Measurements from ENCODE around the gene DLL3.

Gene DLL3

DNA sequence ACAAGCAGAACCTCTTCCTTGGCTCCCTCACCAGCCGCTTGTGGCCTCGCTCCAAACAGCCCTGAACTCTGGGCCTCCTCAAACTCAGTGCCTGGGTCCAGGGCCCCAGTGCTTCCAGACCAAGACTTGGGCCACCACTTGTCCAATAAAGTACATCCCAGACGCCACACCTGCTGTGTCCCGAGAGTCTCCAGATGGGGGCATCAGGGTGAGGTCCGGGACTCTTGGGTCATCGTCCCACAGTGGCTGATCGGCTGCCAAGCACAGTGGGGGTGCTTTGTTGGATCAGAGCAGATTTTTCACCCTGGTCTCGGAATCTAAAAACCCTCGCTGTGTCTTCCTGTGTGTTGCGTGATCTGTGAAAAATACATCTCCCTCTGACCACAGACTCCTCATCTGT, 9.0 kb upstream of the DLL3 start:
- DNase-seq: no peak

DNA sequence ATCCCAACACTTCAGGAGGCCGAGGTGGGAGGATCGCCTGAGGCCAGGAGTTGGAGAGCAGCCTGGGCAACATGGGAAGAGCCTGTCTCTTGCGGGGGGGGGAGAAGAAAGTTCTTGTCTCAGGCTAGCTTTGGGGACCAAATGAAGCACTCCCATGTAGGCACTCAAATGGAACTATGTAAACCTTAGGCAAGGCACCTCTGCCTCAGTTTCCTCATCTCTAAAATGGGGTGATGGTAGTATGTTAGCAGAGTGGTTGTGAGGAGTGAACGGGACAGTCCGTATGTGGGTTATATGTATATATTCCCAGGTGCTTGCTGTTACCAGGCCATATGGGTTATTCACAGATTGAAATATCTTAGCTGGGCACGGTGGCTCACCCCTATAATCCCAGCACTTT, 6.5 kb upstream of the DLL3 start:
- no peak for DNase-seq

DNA sequence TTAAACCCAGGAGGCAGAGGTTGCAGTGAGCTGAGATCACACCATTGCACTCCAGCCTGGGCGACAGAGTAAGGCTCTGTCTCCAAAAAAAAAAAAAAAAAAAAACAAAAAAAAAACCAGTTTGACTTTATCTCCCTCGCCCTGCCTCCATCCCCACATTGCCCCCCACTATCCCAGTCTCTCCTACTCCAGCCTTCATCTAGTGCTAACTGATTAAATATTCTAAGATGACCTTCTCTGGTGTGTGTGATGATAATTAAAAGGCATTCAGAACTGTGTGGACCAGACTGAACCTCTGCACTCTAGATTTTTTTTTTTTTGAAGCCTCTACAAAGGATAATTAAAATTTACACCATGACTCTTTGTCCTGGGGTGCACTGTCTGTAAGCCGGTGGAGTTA, 6.0 kb upstream of the DLL3 start:
- no peak for DNase-seq

DNA sequence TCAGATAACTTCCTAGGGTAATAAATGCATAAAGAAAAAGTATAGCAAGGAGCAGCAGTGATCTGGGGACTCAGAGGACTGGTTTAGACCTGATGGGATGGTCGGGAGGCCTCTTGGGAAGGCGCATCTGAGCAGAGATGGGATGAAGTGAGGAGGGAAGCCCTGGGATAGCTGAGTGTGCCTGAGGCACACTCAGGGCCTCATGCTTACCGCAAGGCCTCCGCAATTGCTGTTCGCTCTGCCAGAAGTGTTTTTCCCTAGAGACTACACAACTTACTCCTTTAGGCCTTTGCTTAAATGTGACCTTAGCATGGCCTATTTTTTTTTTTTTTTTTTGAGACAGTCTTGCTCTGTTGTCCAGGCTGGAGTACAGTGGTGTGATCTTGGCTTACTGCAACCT, 4.1 kb upstream of the DLL3 start:
- DNase-seq: no peak

DNA sequence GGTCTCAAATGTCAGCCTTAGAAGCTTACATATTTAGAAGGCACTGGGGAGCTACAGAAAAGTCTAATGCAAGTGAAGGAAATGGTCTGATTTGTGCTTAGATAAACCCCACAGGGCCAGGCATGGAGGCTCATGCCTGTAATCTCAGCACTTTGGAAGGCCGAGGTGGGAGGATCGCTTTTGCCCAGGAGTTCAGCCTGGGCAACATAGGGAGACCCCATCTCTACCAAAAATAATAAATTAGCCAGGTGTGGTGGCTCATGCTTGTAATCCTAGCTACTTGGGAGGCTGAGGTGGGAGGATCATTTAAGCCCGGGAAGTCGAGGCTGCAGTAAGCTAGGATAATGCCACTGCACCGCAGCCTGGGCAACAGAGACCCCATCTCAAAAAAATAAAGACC, 2.7 kb upstream of the DLL3 start:
- no peak for DNase-seq

DNA sequence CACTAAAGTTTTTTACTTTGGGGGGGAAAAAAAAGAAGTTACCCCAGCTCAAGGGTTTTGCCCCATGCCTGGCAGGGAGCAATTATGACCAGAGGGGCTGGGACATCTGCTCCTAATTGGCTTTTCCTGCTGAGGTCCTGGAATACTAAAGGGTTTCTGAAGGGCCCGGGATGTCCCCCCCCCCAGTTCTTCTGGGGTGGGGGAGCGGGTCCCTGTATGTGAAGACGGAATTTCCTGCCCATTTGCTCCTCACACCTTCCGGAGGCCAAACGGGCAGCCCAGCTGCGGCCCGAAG, 1.1 kb upstream of the DLL3 start:
- DNase-seq: no peak

DNA sequence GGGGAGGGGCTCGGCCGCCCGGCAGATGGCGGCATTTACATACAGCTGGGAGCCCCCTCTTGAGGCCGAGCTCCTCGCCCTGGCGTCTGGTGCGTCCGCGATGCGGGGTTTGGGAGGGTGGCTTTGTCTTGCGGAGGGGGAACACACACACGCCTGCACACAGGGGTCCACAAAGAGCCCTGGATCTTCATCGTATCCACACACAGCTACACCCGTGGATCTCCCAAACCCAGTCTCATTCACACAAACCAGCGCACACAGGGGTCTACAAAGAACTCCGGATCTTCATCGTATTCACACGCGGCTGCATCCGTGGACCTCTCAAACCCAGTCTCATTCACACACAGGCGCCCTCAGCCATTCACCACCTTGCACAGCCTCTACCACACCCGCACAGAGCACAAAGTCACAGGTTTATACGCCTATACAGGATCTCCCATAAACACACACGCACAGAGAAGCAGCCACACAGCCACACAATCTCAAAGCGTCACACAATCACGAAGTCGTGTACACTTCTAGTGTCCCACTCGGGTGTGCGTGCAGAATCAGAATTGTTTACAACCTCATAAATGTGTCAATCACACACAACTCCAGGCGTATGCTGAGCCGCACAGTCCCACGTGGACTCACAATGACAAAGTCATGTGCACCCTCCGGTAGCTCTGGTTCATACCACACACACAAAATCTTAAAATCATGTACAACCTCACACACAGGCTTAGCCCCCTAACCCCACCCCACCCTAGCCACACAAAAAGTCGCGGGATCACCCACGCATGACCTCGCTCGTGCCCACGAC, 550 bp upstream of the DLL3 start:
- peak; percentile 79 for DNase-seq

DNA sequence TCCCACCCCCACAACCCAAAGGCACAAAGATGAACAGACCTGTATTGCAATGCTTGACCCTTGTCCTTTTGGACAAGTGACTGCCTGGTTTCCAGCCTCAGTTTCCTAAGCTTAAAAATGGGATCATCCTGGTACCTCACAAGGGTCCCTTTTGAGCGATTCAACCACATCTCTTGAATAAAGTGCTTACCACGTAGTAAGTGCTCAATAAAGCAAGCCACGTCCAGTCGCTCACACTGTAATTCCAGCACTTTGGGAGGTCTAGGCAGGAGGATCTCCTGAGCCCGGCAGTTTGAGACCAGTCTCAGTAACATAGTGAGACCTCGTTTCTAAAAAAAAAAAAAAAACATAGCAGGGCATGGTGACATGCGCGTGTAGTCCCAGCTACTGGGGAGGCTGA, 1.2 kb downstream of the DLL3 start:
- DNase-seq: no peak

DNA sequence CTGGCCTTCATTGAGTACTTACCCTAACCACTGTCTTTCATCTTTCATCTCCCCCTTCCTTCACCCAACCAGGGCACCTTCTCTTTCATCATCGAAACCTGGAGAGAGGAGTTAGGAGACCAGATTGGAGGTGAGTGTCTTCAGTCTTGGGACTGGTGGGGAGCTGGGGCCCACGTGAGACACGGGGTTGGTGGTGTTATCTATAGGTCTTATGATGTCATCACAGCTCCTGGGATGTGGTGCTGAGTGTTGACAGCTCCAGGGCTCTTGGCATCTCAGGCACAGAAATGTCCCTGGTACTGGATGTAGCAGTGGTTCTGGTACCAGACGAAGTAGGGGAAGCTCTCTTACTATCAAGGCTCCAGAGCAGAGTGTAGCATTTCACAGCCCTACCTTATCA, 1.8 kb downstream of the DLL3 start:
- peak; percentile 24 for DNase-seq

DNA sequence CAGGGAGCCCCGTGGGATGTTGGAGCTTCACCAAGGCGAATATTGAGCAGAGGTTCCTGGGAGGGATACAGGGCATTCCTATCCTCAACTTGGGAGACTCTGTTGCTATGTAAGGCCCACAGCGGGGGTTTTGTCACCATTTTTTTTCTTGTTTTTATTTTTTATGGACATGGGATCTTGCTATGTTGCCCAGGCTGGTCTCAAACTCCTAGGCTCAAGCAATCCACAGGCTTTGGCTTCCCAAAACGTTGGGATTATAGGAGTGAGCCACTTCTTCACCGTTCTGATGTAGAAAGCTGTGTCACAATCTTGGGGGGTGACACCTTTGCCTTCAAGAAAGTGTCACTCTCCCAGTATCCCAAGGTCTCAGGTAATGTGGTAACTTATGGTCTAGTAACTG, 2.6 kb downstream of the DLL3 start:
- DNase-seq: no peak

DNA sequence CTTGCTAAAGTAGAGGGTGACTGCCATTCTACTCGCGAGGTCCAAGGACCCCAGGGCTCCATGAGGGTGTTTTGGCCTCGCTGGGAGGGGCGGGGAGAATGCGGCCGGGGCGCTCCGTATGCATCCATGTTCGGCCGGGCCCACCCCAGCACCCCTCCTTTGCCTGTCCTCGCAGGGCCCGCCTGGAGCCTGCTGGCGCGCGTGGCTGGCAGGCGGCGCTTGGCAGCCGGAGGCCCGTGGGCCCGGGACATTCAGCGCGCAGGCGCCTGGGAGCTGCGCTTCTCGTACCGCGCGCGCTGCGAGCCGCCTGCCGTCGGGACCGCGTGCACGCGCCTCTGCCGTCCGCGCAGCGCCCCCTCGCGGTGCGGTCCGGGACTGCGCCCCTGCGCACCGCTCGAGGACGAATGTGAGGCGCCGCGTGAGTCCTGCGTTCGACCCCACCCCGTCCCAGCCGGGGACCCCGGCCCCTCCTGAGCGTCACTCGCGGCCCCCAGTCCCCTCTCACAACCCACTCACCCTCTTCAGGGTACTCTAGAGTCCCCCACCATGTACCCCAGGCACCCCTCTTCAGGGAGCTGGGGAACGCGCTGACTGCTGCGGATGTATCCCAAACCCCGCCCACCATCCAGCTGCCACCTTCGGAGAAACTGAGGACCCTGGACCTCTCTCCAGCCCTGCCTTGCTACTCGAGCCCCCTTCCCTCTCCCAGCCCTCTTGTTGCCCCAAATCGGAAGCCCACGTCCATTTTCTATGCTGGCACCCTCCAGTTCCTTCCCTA, 4.1 kb downstream of the DLL3 start:
- peak; percentile 90 for DNase-seq

DNA sequence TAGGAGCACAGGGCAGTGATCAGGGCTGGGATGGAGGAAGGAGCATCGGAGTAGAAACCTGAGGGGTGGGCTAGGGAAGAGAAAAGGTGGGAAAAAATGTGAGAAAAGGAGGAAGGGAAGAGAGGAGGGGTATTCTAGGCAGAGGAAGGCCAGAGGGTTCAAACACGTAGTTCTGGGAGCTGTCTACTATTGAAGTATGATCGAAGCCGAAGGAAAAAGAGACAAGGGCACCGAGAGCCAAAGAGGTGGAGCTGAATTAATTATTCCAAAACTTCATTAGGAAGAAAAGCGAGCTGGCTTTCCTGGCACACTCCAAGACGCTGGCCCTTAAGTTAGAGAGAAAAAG, 7.8 kb downstream of the DLL3 start:
- no peak for DNase-seq

DNA sequence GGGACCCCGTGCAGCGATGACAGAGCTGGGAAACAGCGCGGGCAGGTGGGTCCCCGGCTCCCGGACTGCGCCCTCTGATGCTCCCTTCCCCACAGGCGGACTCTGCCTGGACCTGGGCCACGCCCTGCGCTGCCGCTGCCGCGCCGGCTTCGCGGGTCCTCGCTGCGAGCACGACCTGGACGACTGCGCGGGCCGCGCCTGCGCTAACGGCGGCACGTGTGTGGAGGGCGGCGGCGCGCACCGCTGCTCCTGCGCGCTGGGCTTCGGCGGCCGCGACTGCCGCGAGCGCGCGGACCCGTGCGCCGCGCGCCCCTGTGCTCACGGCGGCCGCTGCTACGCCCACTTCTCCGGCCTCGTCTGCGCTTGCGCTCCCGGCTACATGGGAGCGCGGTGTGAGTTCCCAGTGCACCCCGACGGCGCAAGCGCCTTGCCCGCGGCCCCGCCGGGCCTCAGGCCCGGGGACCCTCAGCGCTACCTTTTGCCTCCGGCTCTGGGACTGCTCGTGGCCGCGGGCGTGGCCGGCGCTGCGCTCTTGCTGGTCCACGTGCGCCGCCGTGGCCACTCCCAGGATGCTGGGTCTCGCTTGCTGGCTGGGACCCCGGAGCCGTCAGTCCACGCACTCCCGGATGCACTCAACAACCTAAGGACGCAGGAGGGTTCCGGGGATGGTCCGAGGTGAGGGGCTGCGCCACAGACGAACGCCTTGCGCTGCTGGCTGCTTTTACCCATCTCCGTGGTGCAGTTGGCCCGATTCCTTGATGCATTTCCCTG, 8.4 kb downstream of the DLL3 start:
- no peak for DNase-seq

DNA sequence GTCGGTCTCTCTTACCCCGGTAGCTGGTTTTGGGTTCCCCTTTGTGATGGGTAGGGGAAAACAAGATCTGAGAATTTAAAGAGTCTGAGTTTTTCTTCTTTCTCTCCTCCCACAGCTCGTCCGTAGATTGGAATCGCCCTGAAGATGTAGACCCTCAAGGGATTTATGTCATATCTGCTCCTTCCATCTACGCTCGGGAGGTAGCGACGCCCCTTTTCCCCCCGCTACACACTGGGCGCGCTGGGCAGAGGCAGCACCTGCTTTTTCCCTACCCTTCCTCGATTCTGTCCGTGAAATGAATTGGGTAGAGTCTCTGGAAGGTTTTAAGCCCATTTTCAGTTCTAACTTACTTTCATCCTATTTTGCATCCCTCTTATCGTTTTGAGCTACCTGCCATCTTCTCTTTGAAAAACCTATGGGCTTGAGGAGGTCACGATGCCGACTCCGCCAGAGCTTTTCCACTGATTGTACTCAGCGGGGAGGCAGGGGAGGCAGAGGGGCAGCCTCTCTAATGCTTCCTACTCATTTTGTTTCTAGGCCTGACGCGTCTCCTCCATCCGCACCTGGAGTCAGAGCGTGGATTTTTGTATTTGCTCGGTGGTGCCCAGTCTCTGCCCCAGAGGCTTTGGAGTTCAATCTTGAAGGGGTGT, 9.1 kb downstream of the DLL3 start:
- no peak for DNase-seq

DNA sequence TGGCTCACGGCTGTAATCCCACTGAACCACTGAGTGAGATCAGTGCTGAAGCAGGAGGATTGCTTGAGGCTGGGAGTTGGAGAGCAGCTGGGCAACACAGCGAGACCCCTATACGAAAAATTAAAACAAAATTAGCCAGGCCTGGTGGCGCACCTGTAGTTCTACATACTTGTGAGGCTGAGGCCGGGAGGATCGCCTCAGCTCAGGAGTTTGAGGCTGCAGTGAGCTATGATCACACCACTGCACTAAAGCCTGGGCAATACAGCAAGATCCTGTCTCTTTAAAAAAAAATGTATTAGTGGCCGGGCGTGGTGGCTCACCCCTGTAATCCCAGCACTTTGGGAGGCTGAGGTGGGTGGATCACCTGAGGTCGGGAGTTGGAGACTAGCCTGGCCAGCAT, 9.9 kb downstream of the DLL3 start:
- DNase-seq: no peak

DNA sequence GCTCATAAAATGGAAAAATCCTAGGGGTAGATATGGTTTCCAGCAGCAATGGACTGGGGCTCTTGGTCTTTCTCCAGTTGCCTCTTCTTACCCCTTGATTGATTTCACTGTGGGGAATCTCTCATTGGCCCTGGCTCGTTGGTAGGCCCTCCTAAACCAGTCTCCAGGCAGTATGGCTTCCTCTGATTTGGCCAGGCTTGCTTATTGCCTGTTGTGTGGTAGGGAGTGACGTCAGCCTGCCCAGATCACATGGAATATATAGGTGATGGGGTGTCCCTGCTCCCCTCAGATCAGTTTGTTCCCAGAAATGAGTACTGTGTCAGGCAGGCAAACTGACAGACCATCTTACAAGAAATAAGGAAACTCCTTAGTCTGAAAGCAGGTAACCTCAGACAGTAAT, 10.5 kb downstream of the DLL3 start:
- DNase-seq: no peak

DNA sequence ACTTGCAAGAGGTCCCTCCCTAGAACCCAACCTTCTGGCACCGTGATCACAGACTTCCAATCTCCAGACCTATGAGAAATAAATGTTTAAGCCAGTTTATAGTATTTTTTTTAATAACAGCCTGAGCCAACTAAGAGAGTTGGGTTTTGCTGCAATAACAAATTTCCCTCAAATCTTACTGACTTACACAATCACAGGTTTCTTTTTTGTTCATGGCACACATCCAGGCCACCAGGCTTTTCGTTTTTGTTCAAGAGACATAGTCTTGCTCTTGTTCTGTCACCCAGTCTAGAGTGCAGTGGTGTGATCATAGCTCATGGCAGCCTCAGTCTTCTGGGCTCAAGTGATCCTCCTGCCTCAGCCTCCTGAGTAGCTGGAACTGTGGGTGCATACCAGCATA, 14.2 kb downstream of the DLL3 start:
- peak; percentile 12 for DNase-seq

DNA sequence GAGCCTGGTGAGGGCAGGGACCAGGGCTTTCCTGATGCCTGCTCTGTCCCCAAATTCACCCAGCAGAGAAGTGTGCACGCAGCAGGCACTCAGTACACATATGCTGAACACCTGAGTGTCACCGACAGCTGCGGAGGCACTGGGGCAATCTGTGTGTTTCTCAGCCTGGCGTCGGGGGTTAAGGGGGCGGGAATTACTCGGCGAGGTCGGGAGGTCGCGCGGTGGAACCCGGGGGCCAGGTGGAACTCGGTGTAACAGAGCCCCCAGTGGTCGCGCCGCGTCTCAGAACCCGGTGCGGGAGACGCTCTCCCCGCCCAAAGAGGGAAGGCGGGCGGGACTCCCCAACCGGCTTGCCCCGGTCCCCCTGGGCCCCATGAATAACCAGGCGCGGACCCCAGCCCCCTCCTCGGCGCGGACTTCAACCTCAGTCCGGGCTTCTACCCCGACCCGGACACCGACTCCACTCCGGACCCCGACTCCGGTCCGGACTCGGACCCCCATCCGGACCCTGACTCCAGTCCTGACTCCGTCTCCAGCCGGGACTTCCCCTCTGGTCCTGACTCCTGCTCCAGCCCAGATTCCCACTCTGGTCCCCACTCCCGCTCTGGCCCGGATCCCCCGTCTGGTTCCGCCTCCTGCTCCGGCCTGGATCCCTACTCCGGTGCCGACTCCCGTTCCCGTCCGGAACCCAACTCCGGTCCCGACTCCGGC, 16.2 kb downstream of the DLL3 start, which contains the start of gene SELENOV:
TSS of gene SELENOV (plus strand) at position 300 of the 711 bp plus-strand sequence. CDS start at position 374, 74 bp downstream.
- DNase-seq: no peak

DNA sequence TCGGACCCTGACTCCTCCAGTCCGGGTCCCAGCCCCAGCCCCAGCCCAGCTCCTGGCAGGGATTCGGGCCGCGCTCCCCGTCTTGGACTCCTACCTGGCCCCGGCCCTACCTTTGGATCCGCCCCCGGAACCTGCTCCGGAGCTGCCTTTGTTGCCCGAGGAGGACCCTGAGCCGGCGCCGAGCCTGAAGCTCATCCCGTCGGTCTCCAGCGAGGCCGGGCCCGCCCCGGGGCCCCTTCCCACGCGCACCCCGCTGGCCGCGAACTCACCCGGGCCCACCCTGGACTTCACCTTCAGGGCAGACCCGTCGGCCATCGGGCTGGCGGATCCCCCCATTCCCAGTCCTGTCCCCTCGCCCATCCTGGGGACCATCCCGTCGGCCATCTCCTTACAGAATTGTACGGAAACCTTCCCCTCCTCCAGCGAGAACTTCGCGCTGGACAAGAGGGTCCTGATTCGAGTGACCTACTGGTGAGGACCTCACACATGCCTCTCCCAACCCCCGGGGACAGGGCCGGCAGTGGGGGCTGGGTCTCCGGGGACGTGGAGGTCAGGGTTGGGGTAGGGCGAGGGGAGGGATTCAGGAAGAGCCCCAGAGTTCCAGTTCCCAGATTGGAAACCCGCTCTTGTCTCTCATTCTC, 16.9 kb downstream of the DLL3 start:
- DNase-seq: no peak

DNA sequence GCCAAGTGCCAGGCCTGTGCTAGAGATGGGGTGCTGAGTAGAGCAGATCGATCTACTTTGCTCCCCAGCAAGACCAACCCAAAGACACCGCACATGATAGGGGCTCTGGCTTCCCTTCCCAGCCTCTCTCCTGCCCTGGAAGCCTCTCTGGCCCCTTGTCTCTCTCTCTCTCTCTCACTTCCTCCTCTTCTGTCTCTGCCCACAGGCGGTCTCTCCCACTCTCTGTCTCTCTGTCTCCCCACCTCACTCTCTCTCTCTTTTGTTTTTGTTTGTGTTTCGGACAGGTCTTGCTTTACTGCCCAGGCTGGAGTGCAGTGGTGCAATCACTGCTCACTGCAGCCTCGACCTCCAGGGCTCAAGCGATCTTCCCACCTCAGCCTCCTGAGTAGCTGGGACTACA, 17.5 kb downstream of the DLL3 start:
- DNase-seq: no peak

DNA sequence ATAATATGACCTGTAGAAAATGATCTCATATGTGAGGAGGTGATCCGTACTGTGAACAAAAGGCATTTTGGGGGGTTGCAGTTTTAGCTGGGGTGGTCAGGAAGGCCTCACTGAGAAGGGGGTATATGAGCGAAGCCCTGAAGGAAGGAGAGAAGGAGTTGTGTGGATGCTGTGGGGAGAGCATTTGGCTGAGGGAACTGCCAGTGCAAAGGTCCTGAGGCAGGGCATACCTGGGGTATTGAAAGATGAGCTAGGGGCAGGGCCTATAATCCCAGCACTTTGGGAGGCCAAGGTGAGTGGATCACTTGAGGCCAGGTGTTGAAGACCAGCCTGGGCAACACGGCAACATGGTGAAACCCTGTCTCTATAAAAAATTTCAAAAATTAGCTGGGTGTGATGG, 18.7 kb downstream of the DLL3 start:
- DNase-seq: no peak

DNA sequence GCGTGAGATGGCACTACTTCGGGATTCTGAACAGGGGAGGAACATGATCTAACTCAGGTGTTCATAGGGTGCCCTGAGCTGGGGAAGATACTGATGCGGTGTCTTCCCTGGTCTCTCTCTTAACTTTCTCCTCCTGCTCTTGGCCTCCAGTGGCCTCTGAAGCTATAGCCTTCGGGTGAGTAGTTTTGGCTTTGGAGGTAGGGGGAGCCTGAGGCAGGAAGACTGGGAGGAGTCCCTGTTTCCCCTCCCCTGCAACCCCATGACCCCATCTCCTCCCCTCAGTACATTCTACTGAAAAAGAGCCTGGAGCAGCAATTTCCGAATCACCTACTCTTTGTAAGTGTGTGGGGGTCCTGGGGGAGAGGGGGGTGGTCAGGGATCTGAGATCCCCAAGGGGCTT, 19.7 kb downstream of the DLL3 start:
- DNase-seq: no peak
